Erythroblast (primary cell): Measurements from ENCODE around the gene HAUS3.

Experiments
- GATA1 ChIP-seq: IDR thresholded peaks from 2 replicates; pipeline ENCODE4 v1.6.1; 2011; ENCODE audit warnings: low read depth, mild to moderate bottlenecking, control low read depth, low read length, moderate library complexity
- POLR2A ChIP-seq: IDR thresholded peaks from 2 replicates; pipeline ENCODE4 v1.6.1; 2011; ENCODE audit warnings: mild to moderate bottlenecking, low read length

DNA sequence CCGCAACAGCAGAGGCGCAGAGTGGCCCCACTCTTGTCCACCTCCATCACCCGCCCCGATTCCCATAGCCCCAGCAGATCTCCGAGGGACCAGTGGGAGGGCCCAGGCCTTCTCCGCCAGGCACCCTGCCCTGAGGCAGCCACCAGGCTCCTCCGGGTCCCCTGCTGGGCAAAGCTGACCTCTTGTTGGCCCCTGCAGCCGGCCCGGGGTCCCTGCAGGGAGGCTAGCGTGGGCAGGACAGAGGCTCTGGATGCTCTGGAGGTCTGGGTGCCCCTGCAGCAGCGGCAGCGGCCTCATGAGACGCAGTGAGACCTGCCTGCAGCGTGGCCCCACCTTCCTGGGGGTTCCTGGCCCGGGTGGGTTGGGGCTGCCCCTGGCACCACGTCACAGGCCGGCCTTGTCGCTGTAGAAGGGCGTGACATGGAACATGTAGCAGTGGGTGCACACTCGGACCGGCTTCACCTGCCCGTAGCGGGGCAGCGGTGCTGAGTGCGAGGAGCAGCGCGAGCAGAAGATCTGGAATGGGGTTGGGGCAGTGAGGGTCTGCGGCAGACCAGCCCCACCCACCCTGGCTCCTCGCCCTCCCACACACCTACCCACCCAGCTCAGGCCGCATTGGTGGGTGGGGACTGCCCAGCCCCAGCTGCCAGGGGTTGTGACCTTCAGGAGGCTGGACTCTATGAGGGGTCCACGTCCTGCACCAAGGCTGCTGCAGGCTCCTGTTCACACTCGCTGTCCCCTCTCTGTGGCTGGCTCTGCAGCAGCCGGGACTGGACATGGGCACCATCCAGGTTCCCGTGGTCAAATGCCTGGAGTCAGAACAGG, 28.6 kb upstream of the HAUS3 start:
- no peak for TF ChIP-seq POLR2A
- TF ChIP-seq GATA1: no peak
